Measurements from ENCODE around the gene SERTAD3.

Gene SERTAD3

GRCh38 chr19:40445780-40446262, 1.7 kb upstream of the SERTAD3 start:
- TF ChIP-seq CTCF (IDR thresholded peaks at IDR 0.05; ENCODE audit: insufficient read depth, missing control alignments), result no peak
- DNase-seq (ENCODE audit: insufficient read length, low spot score) (no peak), FAIRE-seq (no peak)

- DNase-seq (ENCODE audit: insufficient read length, low spot score) (no peak), FAIRE-seq (no peak)
- TF ChIP-seq CTCF (IDR thresholded peaks at IDR 0.05; ENCODE audit: insufficient read depth, missing control alignments), result peak; percentile 56
These were observed 734 bp upstream of the SERTAD3 start for GRCh38 chr19:40444825-40445312.

- no peak for FAIRE-seq
- peak; percentile 86 for DNase-seq (ENCODE audit: insufficient read length, low spot score)
- TF ChIP-seq CTCF (IDR thresholded peaks at IDR 0.05; ENCODE audit: insufficient read depth, missing control alignments), result no peak
These were observed 770 bp downstream of the SERTAD3 start for GRCh38 chr19:40443131-40443999.

GRCh38 chr19:40442328-40443130, 1.6 kb downstream of the SERTAD3 start:
- no peak for TF ChIP-seq CTCF (IDR thresholded peaks at IDR 0.05; ENCODE audit: insufficient read depth, missing control alignments)
- DNase-seq (ENCODE audit: insufficient read length, low spot score) (no peak), FAIRE-seq (no peak)

GRCh38 chr19:40441719-40442253, 2.3 kb downstream of the SERTAD3 start:
- FAIRE-seq (no peak), DNase-seq (ENCODE audit: insufficient read length, low spot score) (no peak)
- TF ChIP-seq CTCF (IDR thresholded peaks at IDR 0.05; ENCODE audit: insufficient read depth, missing control alignments), result no peak

GRCh38 chr19:40438284-40438683, 5.9 kb downstream of the SERTAD3 start:
- DNase-seq (ENCODE audit: insufficient read length, low spot score) (no peak), FAIRE-seq (no peak)
- TF ChIP-seq CTCF (IDR thresholded peaks at IDR 0.05; ENCODE audit: insufficient read depth, missing control alignments), result no peak
